HL-60/S4 (cell line): ENCODE measurements around the gene ADORA2A.

Source experiments
- in situ Hi-C: fragments of 300-500 bp; cut with MboI; formaldehyde crosslinking; loops from 2 replicates; pipeline ENCODE4 v1.14.3; 2022; ENCODE audit warnings: low sequenced_read_pairs

The ADORA2A gene

GRCh38 chr22:24402460-24403192 is 24.8 kb upstream of the ADORA2A start:
- in situ Hi-C loops = no loop called here

DNA sequence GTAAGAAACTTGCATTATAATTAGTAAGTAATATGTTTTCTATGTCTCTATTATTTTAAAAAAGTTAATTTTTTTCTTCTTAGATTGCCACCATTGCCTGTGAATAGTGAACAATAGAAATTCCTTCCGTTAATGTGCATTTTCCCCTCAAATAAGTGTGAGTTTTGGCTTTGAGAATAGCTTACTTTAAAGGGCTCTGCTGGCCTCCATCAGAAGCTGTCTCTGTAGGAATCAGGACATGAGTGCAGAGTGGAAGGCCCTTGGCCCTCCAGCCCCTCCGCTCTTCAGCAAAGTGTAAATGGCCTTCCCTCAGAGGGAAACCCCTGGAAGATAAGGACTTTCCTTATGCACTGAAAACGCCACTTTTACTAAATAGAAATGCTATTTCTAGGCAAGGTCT is 24.1 kb upstream of the ADORA2A start:
- in situ Hi-C loops = no loop called here

- in situ Hi-C loops = no loop called here
Observed at GRCh38 chr22:24404561-24405275, 22.7 kb upstream of the ADORA2A start.

DNA sequence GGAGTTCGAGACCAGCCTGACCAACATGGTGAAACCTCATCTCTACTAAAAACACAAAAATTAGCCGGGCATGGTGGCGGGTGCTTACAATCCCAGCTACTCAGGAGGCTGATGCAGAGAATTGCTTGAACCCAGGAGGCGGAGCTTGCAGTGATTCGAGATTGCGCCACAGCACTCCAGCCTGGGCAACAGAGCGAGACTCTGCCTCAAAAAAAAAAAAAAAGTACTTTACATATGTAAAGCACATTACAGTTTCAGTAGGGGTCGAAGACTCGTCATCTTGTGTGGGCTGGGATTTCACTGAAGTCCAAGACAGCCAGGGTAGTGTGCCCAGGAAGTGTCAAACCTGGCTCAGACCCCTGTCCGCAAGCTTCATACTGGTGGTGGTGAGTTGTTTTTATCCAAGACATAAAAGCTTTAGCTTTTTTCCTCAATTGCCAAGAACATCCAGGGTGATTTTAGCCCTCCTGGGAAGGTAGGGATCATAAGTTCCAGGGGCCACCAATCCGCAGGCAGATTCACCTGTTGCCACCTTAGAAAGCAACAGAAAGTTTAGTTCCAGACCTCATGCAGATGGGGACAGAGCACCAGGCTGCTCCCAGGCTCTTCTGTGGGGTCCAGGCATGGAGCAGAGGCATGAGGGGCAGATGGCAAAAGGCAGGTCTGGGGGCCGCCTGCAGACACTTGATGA is 21.6 kb upstream of the ADORA2A start:
- in situ Hi-C loops = no loop called here

DNA sequence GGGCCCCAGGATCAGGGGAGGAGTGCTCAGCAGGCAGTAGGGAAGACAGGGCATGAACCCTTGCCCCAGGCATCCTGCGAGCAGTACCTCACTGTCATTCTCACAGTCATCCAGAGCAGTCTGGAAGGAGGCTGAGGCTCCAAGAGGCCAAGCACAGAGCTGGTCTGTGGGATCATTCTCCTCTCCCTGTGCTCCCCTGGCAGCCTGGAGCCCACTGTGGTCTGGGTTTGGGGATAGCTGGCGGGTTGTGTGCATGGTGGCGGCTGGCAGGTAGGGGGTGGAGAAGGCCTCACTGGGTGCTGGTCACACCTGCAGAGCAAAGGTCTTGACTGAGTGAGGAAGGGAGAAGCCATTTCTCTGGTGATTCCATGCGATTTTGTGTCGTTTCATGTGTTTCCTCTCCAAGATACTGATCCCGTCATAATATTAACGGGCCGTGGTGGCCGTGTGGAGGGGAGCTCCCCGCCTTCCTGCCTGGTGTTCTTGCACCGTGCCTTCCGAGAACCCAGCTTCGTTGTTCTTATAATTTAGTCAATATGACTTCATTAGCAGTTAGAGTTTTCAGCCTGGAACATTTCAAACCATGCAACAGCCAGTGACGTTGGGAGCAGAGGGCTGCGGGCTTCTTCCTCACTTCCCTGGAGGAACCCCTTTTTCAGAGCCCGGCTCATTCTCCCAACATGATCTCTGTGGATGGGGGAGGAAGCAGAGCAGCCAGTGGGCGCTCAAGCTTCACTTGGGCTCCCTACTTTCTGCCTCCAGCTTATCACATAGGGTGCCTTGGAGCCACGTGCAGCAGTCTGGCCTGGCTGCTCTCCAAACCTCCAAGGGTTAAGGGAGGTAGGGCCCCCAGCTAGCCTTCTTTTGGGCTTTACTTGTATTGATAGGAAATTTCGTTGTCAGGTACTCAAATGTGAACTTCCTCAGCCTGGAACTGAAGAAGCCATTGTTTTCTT is 20.8 kb upstream of the ADORA2A start:
- in situ Hi-C loops = no loop called here

- in situ Hi-C loops = no loop called here
Observed at GRCh38 chr22:24407278-24407665, 20.1 kb upstream of the ADORA2A start.

- in situ Hi-C loops = no loop called here
Observed at GRCh38 chr22:24407884-24408283, 19.5 kb upstream of the ADORA2A start.

DNA sequence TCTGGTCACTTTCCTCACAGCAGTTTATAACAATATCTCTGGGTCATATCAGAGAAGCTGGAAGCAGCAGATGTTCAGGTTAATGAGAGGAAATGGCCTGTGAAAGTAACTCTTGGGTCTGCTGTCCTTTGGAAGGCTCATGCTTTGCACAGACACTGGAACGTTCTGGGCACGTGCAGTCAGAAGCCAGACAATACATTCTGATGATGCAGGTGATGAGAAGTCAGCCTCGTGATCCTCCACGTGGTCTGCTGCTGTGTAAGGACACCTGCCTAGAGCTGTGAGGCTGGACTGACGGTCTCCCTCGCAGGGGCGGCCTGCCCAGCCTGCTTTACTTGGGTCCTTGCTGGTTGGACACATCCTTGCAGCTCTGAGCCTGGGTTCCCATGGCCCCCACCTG is 18.8 kb upstream of the ADORA2A start:
- in situ Hi-C loops = no loop called here

DNA sequence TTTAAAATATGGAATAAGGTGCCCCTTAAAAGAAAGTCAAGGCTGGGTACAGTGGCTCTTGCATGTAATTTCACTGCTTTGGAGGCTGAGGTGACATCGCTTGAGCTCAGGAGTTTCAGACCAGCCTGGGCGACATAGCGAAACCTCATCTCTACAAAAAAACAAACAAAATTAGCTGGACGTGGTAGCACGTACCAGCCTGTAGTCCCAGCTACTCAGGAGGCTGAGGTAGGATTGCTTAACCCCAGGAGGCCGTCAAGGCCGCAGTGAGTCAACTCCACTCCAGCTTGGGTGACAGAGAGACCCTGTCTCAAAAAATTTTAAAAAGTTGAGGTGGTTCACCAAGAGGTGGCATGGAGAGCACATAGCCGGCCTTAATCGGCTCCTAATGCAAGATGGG is 17.7 kb upstream of the ADORA2A start:
- in situ Hi-C loops = loop anchor here (10.0 kb wide), 1 partner anchor 65 kb away; no protein-coding TSS in a partner anchor

GRCh38 chr22:24410110-24410856 is 17.1 kb upstream of the ADORA2A start:
- in situ Hi-C loops = loop anchor here (10.0 kb wide), 1 partner anchor 65 kb away; no protein-coding TSS in a partner anchor

DNA sequence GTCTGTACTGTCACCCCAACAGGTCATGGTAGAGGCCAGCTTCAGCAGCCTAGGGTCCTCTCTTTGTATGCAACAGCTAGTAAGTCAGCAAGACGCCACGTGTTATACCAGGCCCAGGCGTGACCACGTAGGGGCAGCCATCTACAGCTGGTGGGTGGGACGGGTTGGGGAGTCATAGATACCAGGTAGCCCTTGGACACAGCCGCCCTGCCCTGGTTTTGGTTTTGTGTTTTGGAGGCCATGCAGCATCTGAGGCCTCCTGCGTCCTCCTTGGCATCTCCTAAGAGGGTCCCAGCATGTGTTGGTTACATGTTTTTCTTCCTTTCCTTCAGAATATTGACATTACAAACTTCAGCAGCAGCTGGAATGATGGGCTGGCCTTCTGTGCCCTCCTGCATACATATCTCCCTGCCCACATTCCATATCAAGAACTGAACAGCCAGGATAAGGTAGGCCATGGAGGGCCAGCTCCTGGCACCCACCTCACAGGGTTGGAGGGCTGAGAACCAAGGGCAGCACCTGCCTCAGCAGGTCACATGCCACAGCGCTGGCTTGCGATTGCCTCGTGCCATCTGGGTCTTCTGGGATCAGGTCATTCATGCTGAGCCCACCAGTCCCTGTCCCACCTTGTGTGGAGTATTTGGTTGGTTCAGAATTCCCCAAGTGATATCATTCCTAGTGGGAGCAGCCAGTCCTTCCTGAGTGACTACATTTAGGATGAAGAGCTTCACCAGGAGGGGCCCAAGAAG is 16.0 kb upstream of the ADORA2A start:
- in situ Hi-C loops = loop anchor here (10.0 kb wide), 1 partner anchor 67 kb away; no protein-coding TSS in a partner anchor

- in situ Hi-C loops = loop anchor here (10.0 kb wide), 1 partner anchor 67 kb away; no protein-coding TSS in a partner anchor
Observed at GRCh38 chr22:24412274-24412673, 15.1 kb upstream of the ADORA2A start.

GRCh38 chr22:24413271-24413670 is 14.1 kb upstream of the ADORA2A start:
- in situ Hi-C loops = loop anchor here (10.0 kb wide), 1 partner anchor 68 kb away; no protein-coding TSS in a partner anchor

DNA sequence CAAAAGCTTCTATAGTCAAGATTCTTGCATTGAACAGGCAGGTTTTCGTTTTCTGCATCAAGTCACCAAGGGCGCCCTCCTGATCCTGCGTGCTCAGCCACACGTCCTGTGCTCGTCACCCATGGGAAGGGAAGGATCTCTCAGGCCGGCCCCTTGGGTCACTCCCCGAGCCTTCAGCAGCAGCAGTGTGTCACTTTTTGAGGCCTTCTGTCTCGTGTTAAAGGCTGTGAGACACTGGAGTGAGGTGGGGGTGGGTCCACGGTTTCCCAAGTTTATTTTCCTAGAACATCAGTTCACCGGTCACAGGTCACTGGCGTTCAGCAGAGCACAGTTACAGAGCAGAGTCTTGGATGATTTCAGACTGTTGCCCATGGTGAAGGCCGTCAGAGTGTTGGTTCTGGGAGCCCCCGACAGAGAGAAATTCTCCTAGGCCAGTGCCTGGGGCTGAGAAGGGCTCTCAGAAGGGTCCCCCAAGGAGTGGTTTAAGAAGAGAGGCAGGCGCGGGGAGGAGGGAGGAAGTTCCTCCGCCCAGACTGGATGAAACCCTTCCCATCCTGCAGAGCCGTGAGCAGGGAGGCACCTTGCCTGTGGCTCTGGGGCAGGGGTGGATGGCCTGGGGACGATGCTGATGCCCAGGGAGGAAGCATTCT is 13.5 kb upstream of the ADORA2A start:
- in situ Hi-C loops = loop anchor here (10.0 kb wide), 1 partner anchor 69 kb away; no protein-coding TSS in a partner anchor

DNA sequence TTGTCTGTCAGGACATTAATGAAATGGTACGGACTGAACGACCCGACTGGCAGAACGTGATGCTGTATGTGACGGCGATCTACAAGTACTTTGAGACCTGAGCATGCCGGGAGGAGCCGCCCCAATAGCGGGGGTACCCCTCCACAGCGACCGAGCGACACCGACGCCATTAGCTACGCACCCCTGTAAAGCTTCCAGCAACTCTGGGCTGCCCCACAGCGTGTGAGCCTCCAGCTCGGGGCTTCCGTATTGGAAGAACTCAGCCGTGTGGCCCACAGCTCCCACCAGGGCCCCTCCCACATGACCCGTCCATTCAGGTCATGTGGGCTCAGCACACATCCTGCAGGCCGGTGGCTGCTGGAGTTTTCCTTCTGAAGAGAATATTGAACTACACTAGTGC is 12.9 kb upstream of the ADORA2A start:
- in situ Hi-C loops = loop anchor here (10.0 kb wide), 1 partner anchor 70 kb away; no protein-coding TSS in a partner anchor

DNA sequence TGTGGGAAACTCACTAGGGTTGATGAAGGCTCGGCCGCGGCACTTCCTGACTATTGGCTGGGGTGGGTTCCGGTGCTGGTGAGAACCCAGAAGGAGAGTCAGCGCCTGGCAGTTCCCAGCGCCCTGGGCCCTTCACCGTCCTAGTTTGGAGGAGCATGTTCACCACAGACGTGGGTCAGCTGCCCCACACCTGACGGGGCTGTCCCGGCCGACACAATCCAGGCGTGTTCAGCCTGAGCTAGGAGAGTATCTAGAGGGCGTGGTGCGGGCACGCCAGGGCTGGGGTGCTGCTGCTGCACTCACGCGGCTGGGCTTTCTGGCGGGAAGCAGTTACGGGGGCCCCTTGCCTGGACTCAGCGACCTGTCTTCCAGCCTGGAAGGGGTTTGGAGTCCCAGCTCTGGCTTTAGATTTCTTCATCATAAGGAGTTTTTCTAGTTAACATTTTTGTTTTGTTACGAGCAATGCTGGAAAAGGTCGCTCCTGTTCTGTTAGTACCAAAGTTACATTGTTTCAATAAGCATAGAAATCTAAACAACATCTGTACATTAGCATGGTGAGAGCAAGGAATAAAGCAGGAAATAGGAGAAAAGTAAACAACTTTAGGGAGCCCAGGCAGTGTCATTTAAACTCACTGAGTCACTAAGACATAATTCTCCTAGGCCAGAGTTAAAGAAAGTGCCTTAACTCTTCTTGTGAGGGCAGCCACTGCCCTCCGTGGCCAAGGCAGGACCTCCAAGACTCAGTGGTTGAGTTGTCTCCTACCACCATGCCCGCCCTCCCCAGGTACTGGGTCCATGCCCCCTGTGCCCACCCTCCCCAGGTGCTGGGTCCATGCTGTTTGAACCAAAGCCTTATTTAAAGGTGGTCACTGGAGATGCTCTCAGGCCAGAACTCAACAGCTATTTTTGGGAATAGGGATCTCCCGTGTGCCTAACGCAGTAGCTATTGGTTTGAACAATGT is 12.1 kb upstream of the ADORA2A start:
- in situ Hi-C loops = loop anchor here (5.0 to 10.0 kb wide), 2 partner anchors 70 to 107 kb away; no protein-coding TSS in a partner anchor

DNA sequence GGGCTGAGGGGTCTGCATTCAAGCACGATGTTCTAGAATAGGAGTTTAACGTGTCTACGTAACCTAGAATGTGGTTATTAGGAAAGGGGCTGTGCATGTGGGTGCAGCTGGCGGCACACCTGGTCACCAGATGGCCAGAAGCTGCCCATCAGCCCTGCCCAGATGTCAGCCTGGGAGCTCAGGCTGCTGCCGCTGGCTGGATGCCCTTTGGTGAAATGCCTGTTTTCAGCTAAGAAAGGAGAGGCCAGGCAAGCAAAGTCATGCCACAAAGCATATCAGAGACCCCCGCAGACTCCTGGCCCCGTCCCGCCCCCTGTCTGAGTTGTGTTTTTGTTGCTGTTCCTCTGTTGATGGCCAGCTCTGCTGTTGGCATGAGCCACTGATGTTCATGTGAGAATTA is 11.3 kb upstream of the ADORA2A start:
- in situ Hi-C loops = loop anchor here (5.0 to 10.0 kb wide), 2 partner anchors 71 to 106 kb away; no protein-coding TSS in a partner anchor
